OCI-LY7 (cell line): ENCODE results near the gene CRHR1. TPM values are rescaled to one million over a fixed set of nuclear protein-coding genes. Genes with fewer than 3 reads are reported as not detected.

Experiments
- BruUV-seq: library from RNA; stranded (reverse); fragments of 400-500 nt; replicated peaks from 2 replicates; lab custom pipeline; 2021; lab: Mats Ljungman, UMichigan
- CTCF ChIA-PET: fragments of 300-600 bp; sonication (Branson Sonifier 250); formaldehyde crosslinking; loops from one replicate; lab custom pipeline; 2022; ENCODE audit warnings: antibody characterized with exemption; ENCODE audit not compliant: unreplicated experiment; lab: Charles Lee
- POLR2A ChIA-PET: fragments of 300-600 bp; sonication (Branson Sonifier 250); formaldehyde crosslinking; loops from one replicate; lab custom pipeline; 2022; ENCODE audit warnings: antibody characterized with exemption; lab: Charles Lee
- DNase-seq: peaks from one replicate; pipeline ENCODE4 v3.0.0-alpha.2; 2015; ENCODE audit warnings: low spot score
- H2AFZ ChIP-seq: fragments of 200-600 bp; sonication (generic), shearing (Covaris generic); 2 replicates; pipeline ENCODE4 v1.6.1; 2014; ENCODE audit warnings: mild to moderate bottlenecking, antibody characterized with exemption, low read length, moderate library complexity
- H3K27ac ChIP-seq: fragments of 200-600 bp; sonication (generic); 2 replicates; pipeline ENCODE4 v1.5.1; 2014; ENCODE audit warnings: mixed run types, low read depth, mild to moderate bottlenecking, moderate library complexity, low read length, inconsistent platforms; ENCODE audit not compliant: poor library complexity, severe bottlenecking
- H3K36me3 ChIP-seq: fragments of 200-600 bp; sonication (generic); 2 replicates; pipeline ENCODE4 v1.6.1; 2014; ENCODE audit warnings: mild to moderate bottlenecking, antibody characterized with exemption, low read length, moderate library complexity, mixed read lengths; ENCODE audit not compliant: insufficient read depth
- H3K4me1 ChIP-seq: fragments of 200-600 bp; sonication (generic); 2 replicates; pipeline ENCODE4 v1.5.1; 2014; ENCODE audit warnings: mild to moderate bottlenecking, low read length; ENCODE audit not compliant: insufficient read depth, poor library complexity, severe bottlenecking
- H3K4me2 ChIP-seq: fragments of 200-600 bp; sonication (generic); 2 replicates; pipeline ENCODE4 v1.6.1; 2014; ENCODE audit warnings: mild to moderate bottlenecking, low read length
- H3K4me3 ChIP-seq: fragments of 200-600 bp; sonication (generic); 2 replicates; pipeline ENCODE4 v1.5.1; 2014; ENCODE audit warnings: mild to moderate bottlenecking, low read depth, low read length; ENCODE audit not compliant: poor library complexity, severe bottlenecking
- H3K79me2 ChIP-seq: fragments of 200-600 bp; sonication (generic); 2 replicates; pipeline ENCODE4 v1.6.1; 2016; ENCODE audit warnings: low read depth, mild to moderate bottlenecking, low read length, moderate library complexity, mixed read lengths; ENCODE audit not compliant: insufficient read depth
- H3K9me2 ChIP-seq: fragments of 200-600 bp; sonication (generic); 2 replicates; pipeline ENCODE4 v1.6.1; 2016; ENCODE audit warnings: mild to moderate bottlenecking, low read length, mixed read lengths; ENCODE audit not compliant: insufficient read depth
- H3K9me3 ChIP-seq: fragments of 200-600 bp; sonication (generic); 2 replicates; pipeline ENCODE4 v1.6.1; 2014; ENCODE audit warnings: mild to moderate bottlenecking, mixed run types, low read length, mixed read lengths
- H4K20me1 ChIP-seq: fragments of 200-600 bp; sonication (generic); 2 replicates; pipeline ENCODE4 v1.6.1; 2014; ENCODE audit warnings: mild to moderate bottlenecking, antibody characterized with exemption, low read length, moderate library complexity, mixed read lengths; ENCODE audit not compliant: insufficient read depth
- EZH2phosphoT487 ChIP-seq: fragments of 200-600 bp; sonication (generic); IDR thresholded peaks from 2 replicates; pipeline ENCODE4 v1.6.1; 2018; ENCODE audit warnings: low read depth, borderline replicate concordance, mild to moderate bottlenecking, mixed run types, antibody characterized with exemption, low read length, moderate library complexity, mixed read lengths
- intact Hi-C: fragments of 100-400 bp; cut with micrococcal nuclease; formaldehyde crosslinking; loops from one replicate; pipeline ENCODE4 v1.10.0; 2022; ENCODE audit not compliant: unreplicated experiment
- total RNA-seq, 2 experiments: library from RNA; depleted of rRNA in 1 of 2; stranded (reverse); fragments of >200 nt in 1 of 2; shearing (Covaris generic) in 1 of 2; gene quantifications; 2 replicates each; pipeline ENCODE4 v1.2.3, GENCODE V29; 2014 to 2022
- TF ChIP-seq, protein P1 (sequence below): fragments of 200-600 bp; sonication (generic); conservative IDR thresholded peaks from 2 replicates; pipeline ENCODE4 v1.5.1; 2014; ENCODE audit warnings: mild to moderate bottlenecking, antibody characterized with exemption, low read length, moderate library complexity, mixed read lengths

CRHR1 gene
- total RNA-seq, 2 experiments from 2014 or later, result not detected

DNA sequence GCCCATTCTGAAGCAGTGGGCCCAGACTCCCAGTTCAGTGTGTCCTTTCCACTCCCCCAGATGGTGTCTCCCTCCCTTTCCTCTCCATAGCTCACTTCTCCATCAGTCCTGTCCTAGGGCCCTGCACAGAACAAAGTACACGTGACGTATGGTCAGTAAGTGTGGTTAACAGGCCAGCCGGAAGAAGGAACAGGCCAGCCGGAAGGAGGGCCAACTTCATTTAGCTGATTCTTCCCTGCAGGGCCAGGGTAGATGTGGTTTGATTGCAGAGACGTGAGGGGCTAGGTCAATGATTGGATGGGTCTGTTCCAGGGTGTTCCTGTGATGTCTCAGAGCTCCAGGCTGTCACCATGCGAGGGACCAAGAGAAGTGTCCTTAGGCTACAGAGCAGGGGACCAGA lies 31.6 kb downstream of the CRHR1 start:
- H3K36me3 ChIP-seq, result no peaks in the 10 kb centered on the region
- H3K27ac ChIP-seq, result no peak overlapping the region
- intact Hi-C loops, result no loop called here
- H3K4me2 ChIP-seq, result no peak overlapping the region
- H3K4me3 ChIP-seq, result no peak overlapping the region
- no TSS peak for BruUV-seq
- no peak for DNase-seq
- no peaks in the 10 kb centered on the region for H4K20me1 ChIP-seq
- H3K79me2 ChIP-seq, result no peaks in the 10 kb centered on the region
- H3K4me1 ChIP-seq, result no peaks in the 10 kb centered on the region
- H3K9me2 ChIP-seq, result no peaks in the 10 kb centered on the region
- TF ChIP-seq, protein P1, sequence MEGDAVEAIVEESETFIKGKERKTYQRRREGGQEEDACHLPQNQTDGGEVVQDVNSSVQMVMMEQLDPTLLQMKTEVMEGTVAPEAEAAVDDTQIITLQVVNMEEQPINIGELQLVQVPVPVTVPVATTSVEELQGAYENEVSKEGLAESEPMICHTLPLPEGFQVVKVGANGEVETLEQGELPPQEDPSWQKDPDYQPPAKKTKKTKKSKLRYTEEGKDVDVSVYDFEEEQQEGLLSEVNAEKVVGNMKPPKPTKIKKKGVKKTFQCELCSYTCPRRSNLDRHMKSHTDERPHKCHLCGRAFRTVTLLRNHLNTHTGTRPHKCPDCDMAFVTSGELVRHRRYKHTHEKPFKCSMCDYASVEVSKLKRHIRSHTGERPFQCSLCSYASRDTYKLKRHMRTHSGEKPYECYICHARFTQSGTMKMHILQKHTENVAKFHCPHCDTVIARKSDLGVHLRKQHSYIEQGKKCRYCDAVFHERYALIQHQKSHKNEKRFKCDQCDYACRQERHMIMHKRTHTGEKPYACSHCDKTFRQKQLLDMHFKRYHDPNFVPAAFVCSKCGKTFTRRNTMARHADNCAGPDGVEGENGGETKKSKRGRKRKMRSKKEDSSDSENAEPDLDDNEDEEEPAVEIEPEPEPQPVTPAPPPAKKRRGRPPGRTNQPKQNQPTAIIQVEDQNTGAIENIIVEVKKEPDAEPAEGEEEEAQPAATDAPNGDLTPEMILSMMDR, result no peak
- no peak for TF ChIP-seq EZH2phosphoT487
- H2AFZ ChIP-seq, result no peak overlapping the region
- H3K9me3 ChIP-seq, result no peaks in the 10 kb centered on the region
- ChIA-PET CTCF (interaction anchor here (1.2 kb wide), 1 partner anchor 39 kb away, joined by 3 read pairs; no protein-coding TSS in a partner anchor), POLR2A (no interaction called here)

DNA sequence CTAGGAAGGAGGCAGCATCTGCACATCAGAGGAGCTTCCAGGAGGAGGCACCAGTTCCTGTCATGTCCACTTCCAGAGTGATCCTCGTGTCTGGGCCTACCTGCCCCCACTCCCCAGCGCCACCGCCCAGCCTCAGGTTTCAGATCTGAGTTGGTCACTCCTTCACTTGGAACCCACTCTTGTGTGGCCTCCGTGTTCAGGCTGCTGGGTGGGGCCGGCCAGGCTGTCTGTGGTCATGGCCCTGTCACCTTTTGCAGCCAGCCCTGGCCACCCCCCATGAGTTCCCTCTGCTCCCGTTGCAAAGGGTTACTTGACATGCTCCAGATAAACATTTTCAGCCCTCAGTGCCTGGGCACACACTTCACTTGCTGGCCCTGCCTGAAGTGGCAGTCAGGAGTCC lies 33.9 kb downstream of the CRHR1 start:
- Histone ChIP-seq H3K27ac (no peak overlapping the region), H3K4me2 (no peak overlapping the region), H3K4me1 (no peaks in the 10 kb centered on the region), H3K36me3 (no peaks in the 10 kb centered on the region), H4K20me1 (no peaks in the 10 kb centered on the region), H3K9me2 (no peaks in the 10 kb centered on the region), H2AFZ (no peak overlapping the region), H3K9me3 (no peaks in the 10 kb centered on the region), H3K4me3 (no peak overlapping the region), H3K79me2 (no peaks in the 10 kb centered on the region)
- BruUV-seq, result no TSS peak
- TF ChIP-seq, protein P1, result no peak
- TF ChIP-seq EZH2phosphoT487, result no peak
- DNase-seq, result no peak
- POLR2A ChIA-PET, result no interaction called here
- CTCF ChIA-PET, result no interaction called here
- intact Hi-C loops, result no loop called here

DNA sequence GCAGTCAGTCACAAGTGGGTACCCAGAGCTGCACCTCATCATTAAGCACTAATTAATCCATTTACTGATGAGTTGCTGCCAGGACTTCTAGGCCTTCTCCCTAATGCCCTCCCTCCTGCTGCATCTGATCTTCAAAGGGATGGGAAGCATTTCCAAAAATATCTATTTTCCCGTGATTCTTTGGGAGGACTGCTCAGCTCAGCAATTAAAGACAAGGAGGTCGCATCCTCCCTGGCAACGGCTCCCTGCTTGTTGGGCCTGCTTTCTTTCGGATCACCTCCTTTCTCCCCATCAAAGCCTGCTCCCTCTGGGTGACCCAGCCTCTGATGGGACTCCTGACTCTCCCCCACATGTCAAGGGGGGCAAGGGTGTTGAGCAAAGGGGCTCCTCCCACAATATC lies 34.6 kb downstream of the CRHR1 start:
- H3K9me2 ChIP-seq, result no peaks in the 10 kb centered on the region
- BruUV-seq, result no TSS peak
- intact Hi-C loops, result no loop called here
- no peak overlapping the region for H3K27ac ChIP-seq
- DNase-seq, result no peak
- no peaks in the 10 kb centered on the region for H4K20me1 ChIP-seq
- no peaks in the 10 kb centered on the region for H3K79me2 ChIP-seq
- no peaks in the 10 kb centered on the region for H3K36me3 ChIP-seq
- ChIA-PET CTCF (no interaction called here), POLR2A (no interaction called here)
- H3K4me2 ChIP-seq, result no peak overlapping the region
- H3K9me3 ChIP-seq, result no peaks in the 10 kb centered on the region
- TF ChIP-seq, protein P1, result no peak
- TF ChIP-seq EZH2phosphoT487, result no peak
- no peak overlapping the region for H2AFZ ChIP-seq
- H3K4me1 ChIP-seq, result no peaks in the 10 kb centered on the region
- H3K4me3 ChIP-seq, result no peak overlapping the region
